IPS-18a (cell line): ENCODE measurements around the gene PEPD.

Source experiments
- H3K27ac ChIP-seq: one replicate; pipeline ENCODE4 v1.5.1; 2013; ENCODE audit warnings: low read length
- H3K27me3 ChIP-seq: one replicate; pipeline ENCODE4 v1.6.1; 2013; ENCODE audit warnings: mild to moderate bottlenecking, low read length; ENCODE audit not compliant: control insufficient read depth, insufficient read depth
- H3K36me3 ChIP-seq: one replicate; pipeline ENCODE4 v1.6.1; 2013; ENCODE audit warnings: low read depth, low read length; ENCODE audit not compliant: control insufficient read depth
- H3K4me1 ChIP-seq: one replicate; pipeline ENCODE4 v1.6.1; 2013; ENCODE audit warnings: low read depth, low read length; ENCODE audit not compliant: control insufficient read depth
- H3K4me3 ChIP-seq: one replicate; pipeline ENCODE4 v1.5.1; 2013; ENCODE audit warnings: low read length
- H3K9ac ChIP-seq: one replicate; pipeline ENCODE4 v1.6.1; 2013; ENCODE audit warnings: mild to moderate bottlenecking, low read length, moderate library complexity
- H3K9me3 ChIP-seq: one replicate; pipeline ENCODE4 v1.6.1; 2013; ENCODE audit warnings: low read depth, low read length; ENCODE audit not compliant: control insufficient read depth

Gene PEPD

DNA sequence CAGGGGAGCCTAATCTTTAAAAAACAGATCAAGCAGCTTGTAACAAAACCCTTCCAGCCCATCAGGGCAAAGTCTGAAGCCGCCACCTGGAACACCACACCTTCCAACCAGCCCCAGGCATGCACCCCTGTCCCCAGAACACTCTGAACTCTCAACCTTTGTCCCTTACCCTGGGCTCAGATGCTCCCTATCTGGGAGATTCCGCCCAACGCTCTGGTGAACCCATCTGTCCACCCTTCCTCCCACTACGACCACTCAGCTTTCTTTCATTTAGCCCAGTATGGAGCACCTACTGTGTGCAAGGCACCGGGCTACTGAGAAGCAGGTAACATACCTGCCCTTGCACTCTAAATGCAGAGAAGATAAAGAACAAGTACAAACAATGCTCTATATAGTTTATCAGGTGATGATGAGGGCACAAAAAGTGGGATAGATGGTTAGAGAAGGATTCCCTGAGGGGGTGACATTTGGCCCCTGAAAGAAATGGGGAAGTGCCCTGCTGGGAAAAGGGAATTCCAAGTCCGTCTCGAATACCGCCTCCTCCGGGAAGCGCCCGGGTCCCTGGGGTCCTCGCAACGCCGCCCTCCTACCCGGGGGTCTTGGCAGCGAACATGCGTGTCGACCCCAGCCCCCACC lies 629 bp downstream of the PEPD start:
- H3K36me3 ChIP-seq = no peaks in the 10 kb centered on the region
- H3K4me1 ChIP-seq = peaks cover 8% of the 10 kb centered on the region
- peak overlapping the region; percentile 79 for H3K4me3 ChIP-seq
- H3K9me3 ChIP-seq = no peaks in the 10 kb centered on the region
- H3K9ac ChIP-seq = peak overlapping the region; percentile 57
- no peak overlapping the region for H3K27ac ChIP-seq
- no peaks in the 10 kb centered on the region for H3K27me3 ChIP-seq

DNA sequence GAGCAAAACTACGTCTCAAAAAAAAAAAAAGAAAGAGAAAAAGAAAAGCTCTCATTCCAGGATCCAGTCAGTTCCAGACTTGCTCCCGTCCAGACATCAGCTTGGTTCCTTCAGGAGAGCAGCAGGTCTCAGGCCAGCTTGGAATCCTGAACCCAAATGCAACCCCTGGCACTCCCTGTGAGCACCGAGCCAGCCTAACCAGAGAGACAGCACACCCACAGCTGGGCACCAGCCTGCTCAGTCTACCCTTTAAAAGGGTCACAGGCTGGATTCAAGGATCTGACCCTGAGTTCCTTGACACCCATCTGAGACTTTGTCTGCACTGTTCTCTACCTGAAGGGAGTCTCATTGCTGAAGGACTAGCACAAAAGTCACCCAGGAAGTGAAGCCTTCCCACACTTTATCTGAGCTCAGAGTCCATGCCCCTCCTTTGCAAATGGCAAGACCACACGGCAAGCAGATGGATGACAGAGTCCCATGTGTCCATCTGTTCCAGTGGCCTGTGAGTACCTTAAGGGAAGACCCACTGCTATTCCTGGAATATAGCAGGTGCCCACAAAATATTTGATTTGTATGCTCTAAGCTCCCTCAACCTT lies 1.4 kb downstream of the PEPD start:
- no peak overlapping the region for H3K4me3 ChIP-seq
- H3K36me3 ChIP-seq = no peaks in the 10 kb centered on the region
- no peak overlapping the region for H3K27ac ChIP-seq
- no peaks in the 10 kb centered on the region for H3K27me3 ChIP-seq
- no peak overlapping the region for H3K9ac ChIP-seq
- H3K9me3 ChIP-seq = no peaks in the 10 kb centered on the region
- peaks cover 8% of the 10 kb centered on the region for H3K4me1 ChIP-seq

GRCh38 chr19:33519416-33519815 lies 2.2 kb downstream of the PEPD start:
- peaks cover 8% of the 10 kb centered on the region for H3K4me1 ChIP-seq
- H3K27me3 ChIP-seq = no peaks in the 10 kb centered on the region
- H3K9me3 ChIP-seq = no peaks in the 10 kb centered on the region
- no peak overlapping the region for H3K9ac ChIP-seq
- no peak overlapping the region for H3K27ac ChIP-seq
- H3K4me3 ChIP-seq = no peak overlapping the region
- no peaks in the 10 kb centered on the region for H3K36me3 ChIP-seq

DNA sequence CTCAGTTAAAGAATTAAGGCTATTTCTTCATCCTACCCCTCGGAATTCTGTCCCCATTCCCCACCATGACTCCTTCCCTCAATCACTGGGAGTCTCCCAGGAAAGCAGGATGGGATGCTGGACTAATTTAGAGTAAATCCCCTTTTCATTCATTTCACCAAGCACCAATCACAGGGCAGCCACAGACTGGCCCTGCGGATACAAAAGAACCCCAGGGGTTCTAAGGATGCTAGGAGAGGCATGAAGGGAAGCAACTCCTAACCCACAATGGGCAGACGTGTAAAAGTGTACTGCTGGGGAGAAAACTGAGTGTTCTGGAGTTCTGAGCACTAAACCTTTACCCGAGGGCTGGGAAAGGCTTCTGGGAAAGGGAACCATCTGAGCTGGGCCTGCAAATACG lies 3.0 kb downstream of the PEPD start:
- Histone ChIP-seq H3K4me3 (no peak overlapping the region), H3K27me3 (no peaks in the 10 kb centered on the region), H3K36me3 (no peaks in the 10 kb centered on the region), H3K9ac (no peak overlapping the region), H3K9me3 (no peaks in the 10 kb centered on the region), H3K27ac (no peak overlapping the region), H3K4me1 (peaks cover 8% of the 10 kb centered on the region)

- Histone ChIP-seq H3K36me3 (no peaks in the 10 kb centered on the region), H3K4me3 (no peak overlapping the region), H3K27me3 (no peaks in the 10 kb centered on the region), H3K9me3 (no peaks in the 10 kb centered on the region), H3K27ac (no peak overlapping the region), H3K9ac (no peak overlapping the region), H3K4me1 (peaks cover 8% of the 10 kb centered on the region)
These were observed 3.7 kb downstream of the PEPD start for GRCh38 chr19:33517922-33518321.

- peaks cover 16% of the 10 kb centered on the region for H3K4me1 ChIP-seq
- H3K36me3 ChIP-seq = peaks cover 3% of the 10 kb centered on the region
- no peak overlapping the region for H3K9ac ChIP-seq
- H3K27me3 ChIP-seq = no peaks in the 10 kb centered on the region
- H3K27ac ChIP-seq = no peak overlapping the region
- no peaks in the 10 kb centered on the region for H3K9me3 ChIP-seq
- H3K4me3 ChIP-seq = no peak overlapping the region
These were observed 5.7 kb downstream of the PEPD start for GRCh38 chr19:33515921-33516320.

DNA sequence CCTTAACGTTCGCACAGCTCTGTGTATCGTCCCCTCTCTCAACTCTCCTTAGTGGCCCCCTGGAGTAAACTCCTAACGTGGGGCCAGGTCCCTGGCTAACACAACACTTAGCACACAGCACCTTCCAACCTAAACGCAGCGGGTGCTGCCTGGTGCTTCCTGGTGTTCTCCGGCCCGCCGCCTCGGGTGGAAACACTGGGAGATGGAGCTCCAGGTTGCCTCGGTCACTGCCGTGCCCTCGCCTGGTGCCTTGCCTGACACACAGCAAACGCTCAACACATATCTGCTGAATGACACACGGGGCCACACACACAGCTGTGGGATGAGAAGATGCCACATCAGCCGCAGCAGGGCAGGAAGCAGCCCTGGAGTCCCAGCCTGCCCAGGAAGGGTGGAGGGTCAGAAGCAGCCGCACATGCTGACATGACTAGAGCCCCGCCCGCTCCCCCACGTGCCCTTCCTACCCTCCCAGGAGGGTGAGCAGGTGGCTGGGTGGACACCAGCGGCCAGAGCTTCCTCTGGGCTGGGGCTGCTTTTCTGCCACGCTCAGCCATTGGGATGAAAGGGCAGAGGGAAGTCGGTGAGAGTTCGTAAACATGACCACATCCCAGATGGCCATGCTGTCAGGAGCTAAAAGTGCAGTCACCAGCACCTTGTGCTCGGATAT lies 6.6 kb downstream of the PEPD start:
- Histone ChIP-seq H3K4me1 (peaks cover 21% of the 10 kb centered on the region), H3K27me3 (no peaks in the 10 kb centered on the region), H3K9ac (no peak overlapping the region), H3K36me3 (peaks cover 3% of the 10 kb centered on the region), H3K9me3 (no peaks in the 10 kb centered on the region), H3K27ac (no peak overlapping the region), H3K4me3 (no peak overlapping the region)

- Histone ChIP-seq H3K9ac (no peak overlapping the region), H3K4me1 (peaks cover 17% of the 10 kb centered on the region), H3K27ac (no peak overlapping the region), H3K9me3 (no peaks in the 10 kb centered on the region), H3K27me3 (no peaks in the 10 kb centered on the region), H3K36me3 (peaks cover 3% of the 10 kb centered on the region), H3K4me3 (no peak overlapping the region)
These were observed 8.2 kb downstream of the PEPD start for GRCh38 chr19:33513424-33513823.

GRCh38 chr19:33512580-33513137 lies 8.9 kb downstream of the PEPD start:
- no peaks in the 10 kb centered on the region for H3K27me3 ChIP-seq
- H3K4me3 ChIP-seq = no peak overlapping the region
- H3K36me3 ChIP-seq = peaks cover 3% of the 10 kb centered on the region
- H3K4me1 ChIP-seq = peaks cover 17% of the 10 kb centered on the region
- no peaks in the 10 kb centered on the region for H3K9me3 ChIP-seq
- no peak overlapping the region for H3K9ac ChIP-seq
- no peak overlapping the region for H3K27ac ChIP-seq

DNA sequence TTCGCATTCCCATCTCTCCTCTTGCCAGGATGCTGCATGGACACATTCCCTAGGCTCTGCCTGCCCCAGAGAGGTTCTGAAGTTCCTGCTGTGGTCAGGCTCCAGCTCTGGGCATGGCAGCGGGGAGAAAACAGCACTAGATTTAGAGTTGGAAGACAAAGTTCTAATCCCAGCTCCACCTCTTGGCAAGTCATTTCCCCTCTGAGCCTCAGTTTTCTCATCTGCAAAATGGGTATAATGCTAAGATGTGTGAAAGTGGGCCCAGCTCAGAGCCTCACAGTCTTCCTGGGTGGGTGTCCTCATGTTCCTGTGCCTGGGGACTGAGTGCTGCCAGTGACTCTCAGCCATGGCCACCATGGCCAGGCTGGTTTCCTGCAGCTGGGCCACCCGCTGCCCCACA lies 9.6 kb downstream of the PEPD start:
- no peak overlapping the region for H3K27ac ChIP-seq
- no peak overlapping the region for H3K4me3 ChIP-seq
- H3K36me3 ChIP-seq = peaks cover 3% of the 10 kb centered on the region
- H3K27me3 ChIP-seq = no peaks in the 10 kb centered on the region
- H3K9me3 ChIP-seq = no peaks in the 10 kb centered on the region
- H3K9ac ChIP-seq = no peak overlapping the region
- peaks cover 17% of the 10 kb centered on the region for H3K4me1 ChIP-seq

DNA sequence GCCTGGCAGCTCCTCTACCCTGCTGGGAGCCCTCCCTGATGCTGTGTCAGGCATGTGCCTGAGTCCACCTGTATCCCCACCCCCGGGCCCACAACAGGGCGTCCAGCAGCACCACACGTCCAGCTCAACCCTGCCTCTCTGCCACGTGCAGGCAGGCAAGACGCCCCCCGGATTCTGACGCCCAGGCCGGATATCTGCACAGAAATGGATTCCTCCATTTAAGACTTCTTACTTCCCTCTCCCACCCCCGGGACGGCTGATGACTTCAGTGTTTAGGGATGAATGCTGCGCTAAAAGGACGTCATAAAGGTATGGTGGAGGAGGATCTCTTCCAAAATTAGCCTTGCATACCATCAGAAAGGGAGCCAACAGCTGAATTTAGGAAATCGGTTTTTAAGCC lies 10.2 kb downstream of the PEPD start:
- peaks cover 3% of the 10 kb centered on the region for H3K36me3 ChIP-seq
- H3K9me3 ChIP-seq = no peaks in the 10 kb centered on the region
- no peak overlapping the region for H3K9ac ChIP-seq
- H3K27me3 ChIP-seq = no peaks in the 10 kb centered on the region
- no peak overlapping the region for H3K27ac ChIP-seq
- H3K4me1 ChIP-seq = peaks cover 17% of the 10 kb centered on the region
- no peak overlapping the region for H3K4me3 ChIP-seq
